ENCODE data around the gene NXPH4.

NXPH4 gene

GRCh38 chr12:57190037-57190436 is 26.6 kb upstream of the NXPH4 start:
- DNase-seq (ENCODE audit: insufficient read length, low spot score) (no peak), FAIRE-seq (no peak)
- TF ChIP-seq, protein P1, sequence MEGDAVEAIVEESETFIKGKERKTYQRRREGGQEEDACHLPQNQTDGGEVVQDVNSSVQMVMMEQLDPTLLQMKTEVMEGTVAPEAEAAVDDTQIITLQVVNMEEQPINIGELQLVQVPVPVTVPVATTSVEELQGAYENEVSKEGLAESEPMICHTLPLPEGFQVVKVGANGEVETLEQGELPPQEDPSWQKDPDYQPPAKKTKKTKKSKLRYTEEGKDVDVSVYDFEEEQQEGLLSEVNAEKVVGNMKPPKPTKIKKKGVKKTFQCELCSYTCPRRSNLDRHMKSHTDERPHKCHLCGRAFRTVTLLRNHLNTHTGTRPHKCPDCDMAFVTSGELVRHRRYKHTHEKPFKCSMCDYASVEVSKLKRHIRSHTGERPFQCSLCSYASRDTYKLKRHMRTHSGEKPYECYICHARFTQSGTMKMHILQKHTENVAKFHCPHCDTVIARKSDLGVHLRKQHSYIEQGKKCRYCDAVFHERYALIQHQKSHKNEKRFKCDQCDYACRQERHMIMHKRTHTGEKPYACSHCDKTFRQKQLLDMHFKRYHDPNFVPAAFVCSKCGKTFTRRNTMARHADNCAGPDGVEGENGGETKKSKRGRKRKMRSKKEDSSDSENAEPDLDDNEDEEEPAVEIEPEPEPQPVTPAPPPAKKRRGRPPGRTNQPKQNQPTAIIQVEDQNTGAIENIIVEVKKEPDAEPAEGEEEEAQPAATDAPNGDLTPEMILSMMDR (IDR thresholded peaks at IDR 0.05; ENCODE audit: insufficient read depth, missing control alignments), result no peak

GRCh38 chr12:57190821-57191220 is 25.8 kb upstream of the NXPH4 start:
- DNase-seq (ENCODE audit: insufficient read length, low spot score) (no peak), FAIRE-seq (no peak)
- TF ChIP-seq, protein P1 (IDR thresholded peaks at IDR 0.05; ENCODE audit: insufficient read depth, missing control alignments), result no peak

GRCh38 chr12:57191410-57191809 is 25.2 kb upstream of the NXPH4 start:
- TF ChIP-seq, protein P1 (IDR thresholded peaks at IDR 0.05; ENCODE audit: insufficient read depth, missing control alignments), result no peak
- FAIRE-seq, result no peak
- DNase-seq (ENCODE audit: insufficient read length, low spot score), result no peak

DNA sequence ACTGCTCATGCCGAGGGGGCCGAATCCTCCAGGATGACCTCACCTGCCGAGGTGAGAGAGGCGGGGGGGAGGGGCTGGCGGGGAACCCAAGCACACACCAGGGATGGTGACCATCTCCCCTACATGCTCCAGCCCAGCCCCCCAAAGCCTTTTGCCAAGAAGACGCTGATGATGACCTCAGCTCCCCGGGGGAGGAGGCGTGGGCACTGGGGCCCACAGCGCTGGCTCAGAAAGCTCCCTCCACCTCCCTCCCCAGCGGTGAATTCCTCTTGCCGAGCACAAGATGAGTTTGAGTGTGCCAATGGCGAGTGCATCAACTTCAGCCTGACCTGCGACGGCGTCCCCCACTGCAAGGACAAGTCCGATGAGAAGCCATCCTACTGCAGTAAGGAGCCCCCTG is 23.7 kb upstream of the NXPH4 start:
- TF ChIP-seq, protein P1 (IDR thresholded peaks at IDR 0.05; ENCODE audit: insufficient read depth, missing control alignments), result no peak
- DNase-seq (ENCODE audit: insufficient read length, low spot score) (no peak), FAIRE-seq (no peak)

GRCh38 chr12:57193706-57194245 is 22.8 kb upstream of the NXPH4 start:
- DNase-seq (ENCODE audit: insufficient read length, low spot score) (no peak), FAIRE-seq (no peak)
- TF ChIP-seq, protein P1 (IDR thresholded peaks at IDR 0.05; ENCODE audit: insufficient read depth, missing control alignments), result no peak

DNA sequence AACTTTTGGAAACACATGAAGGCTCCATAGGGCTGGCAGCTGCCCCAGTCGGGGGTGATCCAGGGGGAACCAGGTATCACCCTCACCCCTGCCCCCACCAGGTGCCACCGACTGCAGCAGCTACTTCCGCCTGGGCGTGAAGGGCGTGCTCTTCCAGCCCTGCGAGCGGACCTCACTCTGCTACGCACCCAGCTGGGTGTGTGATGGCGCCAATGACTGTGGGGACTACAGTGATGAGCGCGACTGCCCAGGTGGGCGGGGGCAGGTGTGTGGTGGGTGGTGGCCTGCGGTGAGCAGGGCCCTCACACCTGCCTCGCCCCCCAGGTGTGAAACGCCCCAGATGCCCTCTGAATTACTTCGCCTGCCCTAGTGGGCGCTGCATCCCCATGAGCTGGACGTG is 22.3 kb upstream of the NXPH4 start:
- FAIRE-seq, result no peak
- TF ChIP-seq, protein P1 (IDR thresholded peaks at IDR 0.05; ENCODE audit: insufficient read depth, missing control alignments), result no peak
- DNase-seq (ENCODE audit: insufficient read length, low spot score), result no peak

- no peak for FAIRE-seq
- no peak for DNase-seq (ENCODE audit: insufficient read length, low spot score)
- TF ChIP-seq, protein P1 (IDR thresholded peaks at IDR 0.05; ENCODE audit: insufficient read depth, missing control alignments), result no peak
Measured at GRCh38 chr12:57195186-57195585, 21.4 kb upstream of the NXPH4 start.
